Right cardiac atrium (tissue), 5 donors: ENCODE data around the gene NOP9. TPM values are rescaled to one million over a fixed set of nuclear protein-coding genes. Genes with fewer than 3 reads are reported as not detected.
A peak's percentile ranks its signal among the peaks of the same experiment; 100 is the strongest.

Experiments used
- ATAC-seq, 2 donors: fragments of 200-7000 bp; cut with Tn5 transposase; one replicate each; pipeline versions ENCODE4 v1.8.0 to v1.9.1; 2020; ENCODE audit warnings: moderate library complexity in 2 of 2, mild to moderate bottlenecking in 1 of 2
- DNase-seq, 3 donors: peaks; one replicate each; pipeline ENCODE4 v3.0.0-alpha.2; 2020
- H3K27ac ChIP-seq: one replicate; pipeline ENCODE4 v1.5.1; 2013; ENCODE audit warnings: mild to moderate bottlenecking, low read length, control low read depth, moderate library complexity
- H3K27me3 ChIP-seq: one replicate; pipeline ENCODE4 v1.6.1; 2013; ENCODE audit not compliant: control insufficient read depth, insufficient read depth
- H3K4me1 ChIP-seq: one replicate; pipeline ENCODE4 v1.6.1; 2013; ENCODE audit warnings: low read length; ENCODE audit not compliant: control insufficient read depth, insufficient read depth
- H3K4me3 ChIP-seq: one replicate; pipeline ENCODE4 v1.5.1; 2013; ENCODE audit warnings: low read length, control low read depth
- H3K9me3 ChIP-seq: one replicate; pipeline ENCODE4 v1.6.1; 2013; ENCODE audit warnings: low read length; ENCODE audit not compliant: control insufficient read depth
- WGBS: extraction: QIAGEN DNeasy Blood & Tissue Kit; methylation state at CpG from one replicate; pipeline ENCODE4 v1.1.7; 2013; 5-methylcytosine and 5-hydroxymethylcytosine counted together
- intact Hi-C, 4 donors: fragments of 100-400 bp; cut with DNase I; formaldehyde crosslinking; loops; one replicate each; pipeline versions ENCODE4 v1.11.0 to v1.14.0; 2022 to 2023
- polyA plus RNA-seq: library from polyadenylated mRNA; stranded (reverse); fragments of 200-250 nt; gene quantifications from one replicate; pipeline ENCODE4 v1.2.3, GENCODE V29; 2013
- total RNA-seq, 4 donors: library from RNA; stranded (reverse); fragmentation: NEBNext Ultra II Directional; extraction: Animal tissue kit (Norgen Biotek cat#: 25700); gene quantifications; one replicate each; pipeline ENCODE4 v1.2.1, GENCODE V29; 2021
- donor health status: healthy with polysubstance abuse.
- donor health status: DM: no; HTN: yes; CAD: no.
- donor health status: DM: no; HTN: no; CAD: no.
- donor health status: DM: no; HTN: yes; CAD: no; lungs with severe emphysema.
- donor health status: DM: yes; HTN: yes; CAD: no.

Gene NOP9
- total and polyA plus RNA-seq, 5 donors, result 9.6 to 20.3 (median 19.4) TPM

GRCh38 chr14:24310646-24311604 is 11.3 kb downstream of the NOP9 start, which contains the start of gene LTB4R:
Gene LTB4R, plus strand, starts transcription at chr14:24311502. Its CDS starts 4,150 bp downstream, at chr14:24315652.
- WGBS, result 7% methylated on average over 99 of the region's 99 CpGs
- H3K4me3 ChIP-seq, result peak within 1 kb of the TSS; percentile 45
- ATAC-seq (peak; percentile 85 to 87), DNase-seq (peak; percentile 81 to 92 (median 92))
- peaks cover 6% of the 10 kb centered on the region for H3K4me1 ChIP-seq
- intact Hi-C loops, result no loop called here
- H3K27me3 ChIP-seq, result no peaks in the 10 kb centered on the region
- peak within 1 kb of the TSS; percentile 10 for H3K27ac ChIP-seq
- no peaks in the 10 kb centered on the region for H3K9me3 ChIP-seq

DNA sequence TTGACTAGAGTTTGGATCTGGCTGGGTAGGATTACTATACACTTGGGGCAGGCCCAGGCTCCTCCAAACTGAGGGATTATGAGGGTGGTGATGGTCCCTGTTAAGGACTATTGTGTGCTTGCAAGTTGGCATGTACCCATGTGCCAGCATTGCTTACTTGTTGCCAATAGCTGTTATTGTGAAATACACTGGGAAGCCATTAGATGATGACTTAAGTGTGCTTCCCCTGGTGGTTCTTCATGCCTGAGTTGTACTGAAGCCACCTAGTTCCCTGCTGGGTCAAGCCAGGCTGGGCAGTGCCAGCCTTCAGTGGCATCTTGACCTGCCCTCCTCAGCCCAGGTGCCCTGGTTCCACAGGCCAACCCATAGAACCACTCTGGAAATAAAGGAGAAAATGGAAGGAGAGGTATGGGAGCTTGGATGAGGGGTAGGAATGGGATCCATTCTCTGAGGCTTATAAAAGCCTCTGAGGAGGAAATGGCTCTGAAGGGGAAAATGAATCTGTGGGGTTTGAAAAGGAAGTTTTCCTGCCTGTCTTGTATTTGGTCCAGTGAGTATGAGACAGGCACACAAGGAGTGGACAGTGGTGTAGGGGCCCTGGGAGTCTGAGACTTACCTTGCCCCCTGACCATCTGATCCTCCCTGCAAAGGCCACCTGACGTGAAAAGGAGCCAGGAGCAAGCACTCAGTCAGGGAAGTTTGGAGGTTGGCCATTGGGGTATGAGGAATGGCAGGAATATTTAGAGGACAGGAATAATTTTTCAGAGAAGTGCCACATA is 12.4 kb downstream of the NOP9 start:
- ATAC-seq (no peak), DNase-seq (peak in 1 of 3 donors; percentile 21)
- intact Hi-C loops, result no loop called here
- H3K27me3 ChIP-seq, result no peaks in the 10 kb centered on the region
- peaks cover 7% of the 10 kb centered on the region for H3K4me1 ChIP-seq
- no peaks in the 10 kb centered on the region for H3K9me3 ChIP-seq
- peak overlapping the region; percentile 45 for H3K4me3 ChIP-seq
- WGBS, result 81% methylated on average over 1 of the region's 1 CpG
- H3K27ac ChIP-seq, result peak overlapping the region; percentile 10

GRCh38 chr14:24312736-24313507 is 13.3 kb downstream of the NOP9 start:
- no peaks in the 10 kb centered on the region for H3K27me3 ChIP-seq
- DNase-seq (peak in 1 of 3 donors; percentile 65), ATAC-seq (no peak)
- peak overlapping the region; percentile 53 for H3K27ac ChIP-seq
- no peak overlapping the region for H3K4me3 ChIP-seq
- H3K9me3 ChIP-seq, result no peaks in the 10 kb centered on the region
- peaks cover 7% of the 10 kb centered on the region for H3K4me1 ChIP-seq
- intact Hi-C loops, result no loop called here
- 55% methylated on average over 9 of the region's 9 CpGs for WGBS

GRCh38 chr14:24313913-24314312 is 14.3 kb downstream of the NOP9 start:
- Histone ChIP-seq H3K4me3 (no peak overlapping the region), H3K4me1 (peaks cover 7% of the 10 kb centered on the region), H3K27ac (no peak overlapping the region), H3K27me3 (no peaks in the 10 kb centered on the region), H3K9me3 (no peaks in the 10 kb centered on the region)
- ATAC-seq (no peak), DNase-seq (peak in 1 of 3 donors; percentile 52)
- intact Hi-C loops, result no loop called here
- 76% methylated on average over 2 of the region's 2 CpGs for WGBS

DNA sequence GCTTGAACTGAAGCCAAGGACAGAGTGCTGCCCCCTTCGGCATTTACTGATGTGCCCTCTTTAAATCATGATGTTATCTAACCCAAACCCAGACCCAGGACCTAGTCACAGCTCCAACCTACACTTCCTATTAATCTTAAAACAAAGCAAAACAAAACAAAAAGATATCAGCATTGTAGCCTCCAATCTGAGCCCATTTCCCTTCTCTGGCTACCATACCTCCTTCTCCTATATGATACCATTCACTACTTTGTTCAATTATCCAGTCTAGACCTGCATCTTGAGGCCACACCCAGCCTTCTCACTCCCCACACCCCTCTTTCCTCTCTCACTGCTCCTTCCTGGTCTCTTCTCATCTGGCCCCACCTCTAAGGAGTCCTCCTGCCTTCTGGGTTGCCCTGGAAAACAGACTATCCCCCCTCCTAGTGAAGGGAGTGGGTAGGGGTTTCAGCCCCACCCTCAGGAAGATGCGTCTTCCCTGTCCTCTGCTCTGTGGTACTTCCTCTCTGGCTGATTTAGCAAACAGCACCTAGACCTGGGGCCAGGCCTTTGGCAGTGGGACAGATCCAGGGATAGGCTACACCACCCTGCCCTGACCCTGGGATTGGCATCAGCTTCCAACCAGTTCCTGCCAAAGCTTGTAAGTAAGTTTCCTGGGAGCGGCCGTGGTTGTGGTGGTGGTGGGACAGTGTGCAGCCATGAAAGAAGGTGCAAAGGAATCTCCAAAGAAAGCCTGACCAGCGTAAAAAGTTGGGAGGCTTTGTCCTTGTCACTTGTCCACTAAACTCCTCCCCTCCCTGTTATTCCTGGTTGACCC is 14.9 kb downstream of the NOP9 start:
- 71% methylated on average over 5 of the region's 5 CpGs for WGBS
- Histone ChIP-seq H3K4me1 (peaks cover 7% of the 10 kb centered on the region), H3K27me3 (no peaks in the 10 kb centered on the region), H3K27ac (no peak overlapping the region), H3K4me3 (no peak overlapping the region), H3K9me3 (no peaks in the 10 kb centered on the region)
- intact Hi-C loops, result no loop called here
- ATAC-seq (no peak), DNase-seq (peak in 1 of 3 donors; percentile 41)

- Histone ChIP-seq H3K4me1 (peaks cover 4% of the 10 kb centered on the region), H3K27ac (no peak overlapping the region), H3K4me3 (no peak overlapping the region), H3K9me3 (no peaks in the 10 kb centered on the region), H3K27me3 (no peaks in the 10 kb centered on the region)
- intact Hi-C loops, result no loop called here
- 68% methylated on average over 10 of the region's 10 CpGs for WGBS
- DNase-seq (peak in 1 of 3 donors; percentile 63), ATAC-seq (no peak)
Observed at GRCh38 chr14:24315243-24315806, 15.7 kb downstream of the NOP9 start.

DNA sequence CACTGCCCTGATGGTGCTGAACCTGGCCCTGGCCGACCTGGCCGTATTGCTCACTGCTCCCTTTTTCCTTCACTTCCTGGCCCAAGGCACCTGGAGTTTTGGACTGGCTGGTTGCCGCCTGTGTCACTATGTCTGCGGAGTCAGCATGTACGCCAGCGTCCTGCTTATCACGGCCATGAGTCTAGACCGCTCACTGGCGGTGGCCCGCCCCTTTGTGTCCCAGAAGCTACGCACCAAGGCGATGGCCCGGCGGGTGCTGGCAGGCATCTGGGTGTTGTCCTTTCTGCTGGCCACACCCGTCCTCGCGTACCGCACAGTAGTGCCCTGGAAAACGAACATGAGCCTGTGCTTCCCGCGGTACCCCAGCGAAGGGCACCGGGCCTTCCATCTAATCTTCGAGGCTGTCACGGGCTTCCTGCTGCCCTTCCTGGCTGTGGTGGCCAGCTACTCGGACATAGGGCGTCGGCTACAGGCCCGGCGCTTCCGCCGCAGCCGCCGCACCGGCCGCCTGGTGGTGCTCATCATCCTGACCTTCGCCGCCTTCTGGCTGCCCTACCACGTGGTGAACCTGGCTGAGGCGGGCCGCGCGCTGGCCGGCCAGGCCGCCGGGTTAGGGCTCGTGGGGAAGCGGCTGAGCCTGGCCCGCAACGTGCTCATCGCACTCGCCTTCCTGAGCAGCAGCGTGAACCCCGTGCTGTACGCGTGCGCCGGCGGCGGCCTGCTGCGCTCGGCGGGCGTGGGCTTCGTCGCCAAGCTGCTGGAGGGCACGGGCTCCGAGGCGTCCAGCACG is 16.4 kb downstream of the NOP9 start:
- no peaks in the 10 kb centered on the region for H3K27me3 ChIP-seq
- 34% methylated on average over 70 of the region's 70 CpGs for WGBS
- H3K4me3 ChIP-seq, result no peak overlapping the region

DNA sequence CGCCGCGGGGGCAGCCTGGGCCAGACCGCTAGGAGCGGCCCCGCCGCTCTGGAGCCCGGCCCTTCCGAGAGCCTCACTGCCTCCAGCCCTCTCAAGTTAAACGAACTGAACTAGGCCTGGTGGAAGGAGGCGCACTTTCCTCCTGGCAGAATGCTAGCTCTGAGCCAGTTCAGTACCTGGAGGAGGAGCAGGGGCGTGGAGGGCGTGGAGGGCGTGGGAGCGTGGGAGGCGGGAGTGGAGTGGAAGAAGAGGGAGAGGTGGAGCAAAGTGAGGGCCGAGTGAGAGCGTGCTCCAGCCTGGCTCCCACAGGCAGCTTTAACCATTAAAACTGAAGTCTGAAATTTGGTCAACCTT is 16.9 kb downstream of the NOP9 start:
- Histone ChIP-seq H3K4me3 (no peak overlapping the region), H3K9me3 (no peaks in the 10 kb centered on the region), H3K27ac (peak overlapping the region; percentile 3), H3K4me1 (peaks cover 2% of the 10 kb centered on the region), H3K27me3 (no peaks in the 10 kb centered on the region)
- intact Hi-C loops, result no loop called here
- no peak for DNase-seq
- no peak for ATAC-seq
- 42% methylated on average over 18 of the region's 18 CpGs for WGBS

More for the DNA sequence above, 16.4 kb downstream of the NOP9 start:
- DNase-seq, result peak; percentile 73 to 86 (median 83)
- peak; percentile 44 to 72 for ATAC-seq
- Histone ChIP-seq H3K9me3 (no peaks in the 10 kb centered on the region), H3K4me1 (peaks cover 2% of the 10 kb centered on the region), H3K27ac (peak overlapping the region; percentile 3)
- intact Hi-C loops, result no loop called here

DNA sequence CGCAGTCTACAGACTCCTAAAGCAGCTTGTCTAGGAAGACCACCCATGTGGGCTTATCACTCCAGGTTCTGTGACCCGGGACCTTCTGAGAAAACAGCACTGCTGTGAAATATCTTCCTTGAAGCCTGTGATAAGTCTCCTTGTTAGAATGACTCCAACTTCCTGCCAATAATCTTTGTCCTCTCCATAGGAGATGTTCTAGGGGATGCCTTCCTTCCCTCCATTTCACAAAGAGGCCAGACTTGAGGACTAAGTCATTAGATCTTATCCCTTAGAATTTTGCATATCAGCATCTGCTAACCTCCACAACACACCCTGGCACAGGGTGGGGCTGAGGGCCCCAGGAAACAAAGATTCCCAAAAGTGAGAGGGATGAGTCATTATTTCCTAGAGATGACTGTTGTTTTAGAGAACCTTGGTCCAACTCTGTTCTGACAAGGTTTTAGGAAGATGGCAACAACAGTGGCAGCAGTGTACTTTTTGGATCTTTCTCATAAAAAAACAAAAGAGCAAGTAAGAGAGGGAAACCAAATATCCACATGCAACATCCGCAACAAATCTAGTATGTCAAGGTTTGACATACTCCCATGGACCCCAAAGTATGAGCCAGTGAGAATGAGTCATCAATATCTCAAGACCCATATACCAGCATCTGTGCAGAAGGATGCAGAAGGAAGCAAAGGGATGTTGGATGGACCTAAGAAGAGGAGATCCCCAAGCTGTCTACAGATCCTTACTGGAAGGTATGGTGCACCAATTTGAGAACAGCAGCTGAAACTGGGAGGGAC is 17.7 kb downstream of the NOP9 start:
- peaks cover 2% of the 10 kb centered on the region for H3K4me1 ChIP-seq
- WGBS, result 79% methylated on average over 3 of the region's 3 CpGs
- H3K9me3 ChIP-seq, result no peaks in the 10 kb centered on the region
- no peaks in the 10 kb centered on the region for H3K27me3 ChIP-seq
- no peak overlapping the region for H3K27ac ChIP-seq
- DNase-seq (no peak), ATAC-seq (peak in 1 of 2 donors; percentile 5)
- H3K4me3 ChIP-seq, result no peak overlapping the region
- intact Hi-C loops, result no loop called here
